ENCODE measurements around the gene GJD2.

The GJD2 gene

GRCh38 chr15:34772312-34772711 is 17.5 kb upstream of the GJD2 start:
- no peak for DNase-seq

GRCh38 chr15:34769711-34770110 is 14.9 kb upstream of the GJD2 start:
- no peak for DNase-seq

GRCh38 chr15:34768530-34768929 is 13.7 kb upstream of the GJD2 start:
- no peak for DNase-seq

- DNase-seq: no peak
These were observed 10.9 kb upstream of the GJD2 start for GRCh38 chr15:34765741-34766140.

GRCh38 chr15:34760909-34761308 is 6.1 kb upstream of the GJD2 start:
- no peak for DNase-seq

- no peak for DNase-seq
These were observed 5.2 kb upstream of the GJD2 start for GRCh38 chr15:34759992-34760391.

- DNase-seq: no peak
These were observed 4.5 kb upstream of the GJD2 start for GRCh38 chr15:34759347-34759746.

GRCh38 chr15:34757262-34757661 is 2.5 kb upstream of the GJD2 start:
- DNase-seq: no peak

- DNase-seq: no peak
These were observed 598 bp upstream of the GJD2 start for GRCh38 chr15:34755419-34755773.

- DNase-seq: no peak
These were observed 612 bp downstream of the GJD2 start for GRCh38 chr15:34754171-34754601.

GRCh38 chr15:34753236-34753894 is 1.4 kb downstream of the GJD2 start:
- no peak for DNase-seq

GRCh38 chr15:34749691-34750090 is 5.1 kb downstream of the GJD2 start:
- DNase-seq: no peak

- no peak for DNase-seq
These were observed 15.5 kb downstream of the GJD2 start for GRCh38 chr15:34739346-34739745.

GRCh38 chr15:34738002-34738401 is 16.8 kb downstream of the GJD2 start:
- no peak for DNase-seq

GRCh38 chr15:34737477-34737876 is 17.3 kb downstream of the GJD2 start:
- no peak for DNase-seq

- no peak for DNase-seq
These were observed 20.5 kb downstream of the GJD2 start for GRCh38 chr15:34734303-34734702.

- no peak for DNase-seq
These were observed 21.2 kb downstream of the GJD2 start for GRCh38 chr15:34733621-34734020.

GRCh38 chr15:34732430-34732829 is 22.4 kb downstream of the GJD2 start:
- no peak for DNase-seq

- no peak for DNase-seq
These were observed 24.1 kb downstream of the GJD2 start for GRCh38 chr15:34730701-34731100.

GRCh38 chr15:34729886-34730285 is 24.9 kb downstream of the GJD2 start:
- DNase-seq: no peak

GRCh38 chr15:34729056-34729455 is 25.7 kb downstream of the GJD2 start:
- no peak for DNase-seq

GRCh38 chr15:34726406-34727100 is 28.2 kb downstream of the GJD2 start:
- DNase-seq: no peak

GRCh38 chr15:34725556-34725955 is 29.2 kb downstream of the GJD2 start:
- DNase-seq: no peak

- DNase-seq: no peak
These were observed 30.3 kb downstream of the GJD2 start for GRCh38 chr15:34724481-34724880.

- DNase-seq: no peak
These were observed 32.4 kb downstream of the GJD2 start for GRCh38 chr15:34722439-34722836.

Data from NCI-H748 treated with DMSO at 0.1 percent for 48 hours (cell line).